ENCODE results near the gene LMO4.

LMO4 gene

DNA sequence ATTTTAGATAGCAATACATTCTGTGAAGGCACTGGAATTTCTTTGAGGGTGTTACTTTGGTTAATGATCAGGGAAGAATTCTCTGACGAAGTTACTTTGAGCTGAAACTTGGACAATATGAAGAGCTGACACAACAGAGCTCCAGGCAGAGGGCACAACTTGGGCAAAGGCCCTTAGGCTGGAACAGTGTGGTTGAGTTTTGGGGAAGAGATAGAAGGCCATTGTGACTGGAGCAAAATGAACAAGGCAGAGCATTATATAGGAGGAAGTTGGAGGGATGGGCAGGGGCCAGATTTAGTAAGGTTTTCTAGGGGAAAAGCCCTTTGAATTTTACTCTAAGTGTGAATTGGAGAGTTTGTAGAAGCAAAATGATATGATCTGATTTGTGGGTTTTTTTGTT is 30.9 kb downstream of the LMO4 start:
- Histone ChIP-seq H3K27ac (no peak overlapping the region), H3K4me3 (no peak overlapping the region)
- TF ChIP-seq, protein P1, sequence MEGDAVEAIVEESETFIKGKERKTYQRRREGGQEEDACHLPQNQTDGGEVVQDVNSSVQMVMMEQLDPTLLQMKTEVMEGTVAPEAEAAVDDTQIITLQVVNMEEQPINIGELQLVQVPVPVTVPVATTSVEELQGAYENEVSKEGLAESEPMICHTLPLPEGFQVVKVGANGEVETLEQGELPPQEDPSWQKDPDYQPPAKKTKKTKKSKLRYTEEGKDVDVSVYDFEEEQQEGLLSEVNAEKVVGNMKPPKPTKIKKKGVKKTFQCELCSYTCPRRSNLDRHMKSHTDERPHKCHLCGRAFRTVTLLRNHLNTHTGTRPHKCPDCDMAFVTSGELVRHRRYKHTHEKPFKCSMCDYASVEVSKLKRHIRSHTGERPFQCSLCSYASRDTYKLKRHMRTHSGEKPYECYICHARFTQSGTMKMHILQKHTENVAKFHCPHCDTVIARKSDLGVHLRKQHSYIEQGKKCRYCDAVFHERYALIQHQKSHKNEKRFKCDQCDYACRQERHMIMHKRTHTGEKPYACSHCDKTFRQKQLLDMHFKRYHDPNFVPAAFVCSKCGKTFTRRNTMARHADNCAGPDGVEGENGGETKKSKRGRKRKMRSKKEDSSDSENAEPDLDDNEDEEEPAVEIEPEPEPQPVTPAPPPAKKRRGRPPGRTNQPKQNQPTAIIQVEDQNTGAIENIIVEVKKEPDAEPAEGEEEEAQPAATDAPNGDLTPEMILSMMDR (IDR thresholded peaks at IDR 0.05), result no peak
- DNase-seq (ENCODE audit: low spot score), result no peak

DNA sequence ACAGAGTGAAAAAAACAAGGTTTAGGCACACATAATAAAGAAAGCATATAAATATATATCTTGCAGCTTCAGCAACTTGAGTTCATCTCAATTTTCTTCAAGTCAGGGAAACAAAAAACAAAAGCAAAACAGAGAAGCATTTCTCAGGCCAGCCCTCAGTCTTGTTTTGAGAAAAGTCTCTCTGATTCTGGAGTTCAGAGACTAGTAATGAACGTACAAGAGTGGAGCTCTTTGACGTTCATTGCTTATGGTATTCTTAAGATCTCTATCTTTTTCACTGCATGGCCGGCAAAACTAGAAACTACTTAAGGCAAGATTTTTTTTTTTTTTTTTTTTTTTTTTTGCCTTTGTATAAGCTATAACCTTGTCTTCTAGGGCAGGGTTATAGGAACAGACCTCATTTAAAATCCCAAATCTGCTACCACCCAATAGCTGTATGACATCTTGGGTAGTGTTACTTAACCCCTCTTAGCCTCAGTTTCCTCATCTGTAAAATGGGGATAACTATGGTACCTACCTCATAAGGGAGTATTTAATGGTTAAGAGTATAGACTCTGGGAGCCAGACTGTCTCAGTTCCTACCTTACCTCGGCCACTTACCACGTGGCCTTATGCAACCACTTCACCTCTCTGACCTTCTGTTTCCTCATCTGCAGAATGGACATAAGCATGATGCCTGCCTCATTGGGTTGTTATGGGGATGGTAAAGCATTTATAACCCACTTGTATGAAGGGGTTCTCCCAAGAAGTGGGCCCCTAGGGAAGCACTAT is 33.6 kb downstream of the LMO4 start:
- TF ChIP-seq, protein P1 (IDR thresholded peaks at IDR 0.05), result no peak
- H3K4me3 ChIP-seq, result no peak overlapping the region
- no peak for DNase-seq (ENCODE audit: low spot score)
- no peak overlapping the region for H3K27ac ChIP-seq

DNA sequence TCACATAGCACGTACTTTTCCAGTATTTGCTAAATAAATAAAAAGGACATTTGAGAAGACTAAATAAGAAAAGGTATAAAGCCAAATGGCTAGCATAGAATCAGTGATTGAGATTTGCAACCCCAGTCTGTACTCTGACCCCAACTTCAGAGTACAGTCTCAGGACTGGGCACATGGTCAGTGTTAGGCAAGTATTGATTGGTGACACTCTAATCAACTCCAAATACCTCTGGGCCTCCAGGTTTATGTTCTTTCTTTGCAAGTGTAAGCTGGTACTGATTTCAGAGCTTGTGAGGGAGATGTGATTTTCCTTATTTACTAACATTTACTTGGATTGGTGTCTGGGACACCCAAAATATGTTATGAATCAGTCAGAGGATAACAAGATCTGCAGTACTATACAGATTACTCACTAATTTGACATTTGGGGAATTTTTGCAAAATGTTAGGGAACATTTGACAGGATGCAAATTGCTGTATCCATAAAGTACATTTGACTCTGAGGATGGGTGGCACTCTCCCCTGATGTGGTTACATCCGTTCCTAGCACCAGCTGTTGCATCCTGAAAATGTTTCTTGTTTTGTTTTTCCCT is 34.2 kb downstream of the LMO4 start:
- H3K4me3 ChIP-seq, result no peak overlapping the region
- TF ChIP-seq, protein P1 (IDR thresholded peaks at IDR 0.05), result no peak
- DNase-seq (ENCODE audit: low spot score), result no peak
- H3K27ac ChIP-seq, result no peak overlapping the region

DNA sequence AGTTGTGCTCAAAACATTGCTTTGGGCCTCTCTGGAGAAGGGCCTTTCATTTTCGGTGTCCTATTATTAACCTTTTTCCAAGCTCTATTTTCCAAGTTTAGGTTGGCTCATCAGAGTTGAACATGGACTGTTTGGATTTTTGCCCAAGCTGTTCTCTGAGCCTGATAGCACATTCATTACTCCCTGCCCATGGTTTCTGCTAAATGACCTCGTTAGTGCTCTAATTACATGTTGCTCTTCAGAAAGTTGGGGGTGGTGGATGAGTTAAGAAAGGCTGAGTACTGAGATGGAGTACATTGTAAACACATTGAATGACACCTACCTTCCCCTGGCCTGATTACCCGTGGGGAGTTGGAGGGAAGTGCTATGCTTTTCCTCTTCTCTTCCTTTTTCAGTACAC is 38.9 kb downstream of the LMO4 start:
- H3K4me3 ChIP-seq, result no peak overlapping the region
- no peak overlapping the region for H3K27ac ChIP-seq
- TF ChIP-seq, protein P1 (IDR thresholded peaks at IDR 0.05), result no peak
- no peak for DNase-seq (ENCODE audit: low spot score)

DNA sequence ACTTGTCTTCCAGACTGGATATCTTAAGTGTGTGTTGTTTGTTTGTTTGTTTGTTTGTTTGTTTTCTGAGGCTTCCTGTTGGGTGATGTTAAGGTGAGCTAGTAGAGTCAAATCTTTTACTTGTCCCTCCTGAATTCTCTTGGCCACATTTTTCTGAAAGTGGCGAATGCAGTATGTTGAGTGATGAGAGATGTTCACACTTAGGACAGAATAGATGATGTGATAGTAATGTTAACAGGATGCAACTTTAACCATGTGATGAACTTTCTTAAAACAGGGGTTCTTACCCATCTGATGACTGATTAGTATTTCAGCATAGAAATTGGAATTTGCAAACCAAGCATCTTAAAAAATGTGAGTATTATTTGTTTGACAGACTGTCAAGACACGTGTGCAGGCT is 40.2 kb downstream of the LMO4 start:
- DNase-seq (ENCODE audit: low spot score), result no peak

DNA sequence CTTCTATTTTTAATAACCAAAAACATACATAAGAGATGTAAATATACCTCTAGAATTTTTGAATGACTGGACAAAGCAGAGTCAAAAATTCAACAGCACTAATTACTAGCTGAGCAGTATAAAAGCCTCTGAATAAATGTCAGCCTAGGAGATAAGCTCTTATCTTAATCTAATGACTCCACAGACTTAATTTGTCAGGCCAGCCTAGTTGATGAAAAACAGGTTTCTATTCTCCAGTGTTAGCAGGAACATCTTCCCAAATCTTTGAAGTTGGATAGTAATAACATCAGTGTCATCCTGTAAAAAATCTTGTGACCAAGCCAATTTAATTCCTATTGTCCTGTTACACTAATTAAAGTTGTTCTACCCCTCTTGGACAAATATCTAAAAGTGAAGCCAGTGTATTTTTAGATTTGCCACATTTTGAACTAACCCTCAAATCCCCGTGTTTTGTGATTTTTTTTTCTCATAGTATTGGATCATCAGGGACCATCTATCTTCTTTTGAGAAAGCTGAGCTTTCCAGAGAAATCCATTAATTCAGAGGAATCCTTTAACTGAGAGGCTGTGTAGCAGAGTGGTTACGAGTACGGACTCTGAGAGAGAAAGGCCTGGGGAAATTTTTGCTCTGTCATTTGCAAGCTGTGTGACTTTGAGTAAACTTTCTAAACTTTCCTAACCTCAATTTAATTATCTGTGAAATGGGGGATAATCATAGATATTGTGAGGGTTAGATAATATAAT is 41.2 kb downstream of the LMO4 start:
- H3K4me3 ChIP-seq, result no peak overlapping the region
- no peak for DNase-seq (ENCODE audit: low spot score)
- TF ChIP-seq, protein P1 (IDR thresholded peaks at IDR 0.05), result no peak
- H3K27ac ChIP-seq, result no peak overlapping the region

More for the DNA sequence above, 40.2 kb downstream of the LMO4 start:
- TF ChIP-seq, protein P1 (IDR thresholded peaks at IDR 0.05), result no peak
- Histone ChIP-seq H3K27ac (no peak overlapping the region), H3K4me3 (no peak overlapping the region)
